Measurements from ENCODE around the gene ZNF586.
"Not testable (repeated sequence)": the region's sequence is repeated elsewhere in the genome, so short reads cannot be mapped to it uniquely, and the experiment has no call there.

ZNF586 gene

GRCh38 chr19:57769345-57770131 is at the start of gene ZNF586:
ZNF586 (plus strand) TSS chr19:57769676; CDS start chr19:57769843, 167 bp downstream.
- DNase-seq (ENCODE audit: low spot score), result peak; percentile 86

- DNase-seq (ENCODE audit: low spot score), result no peak
Observed at GRCh38 chr19:57719901-57720519, 49.5 kb upstream of the ZNF586 start.

GRCh38 chr19:57720878-57721277 is 48.6 kb upstream of the ZNF586 start:
- DNase-seq (ENCODE audit: low spot score), result no peak

GRCh38 chr19:57738320-57738719 is 31.2 kb upstream of the ZNF586 start:
- not testable (repeated sequence) for DNase-seq (ENCODE audit: low spot score)

GRCh38 chr19:57738770-57739169 is 30.7 kb upstream of the ZNF586 start:
- not testable (repeated sequence) for DNase-seq (ENCODE audit: low spot score)

- peak; percentile 85 for DNase-seq (ENCODE audit: low spot score)
Observed at GRCh38 chr19:57746580-57747471, 22.6 kb upstream of the ZNF586 start, which contains the start of gene ZNF776. ZNF776 (plus strand) TSS chr19:57746815; CDS start chr19:57747059, 244 bp downstream.

- DNase-seq (ENCODE audit: low spot score), result no peak
Observed at GRCh38 chr19:57747472-57747807, 22.0 kb upstream of the ZNF586 start.

- DNase-seq (ENCODE audit: low spot score), result no peak
Observed at GRCh38 chr19:57748029-57748428, 21.4 kb upstream of the ZNF586 start.

- DNase-seq (ENCODE audit: low spot score), result no peak
Observed at GRCh38 chr19:57754091-57754673, 15.3 kb upstream of the ZNF586 start.

- no peak for DNase-seq (ENCODE audit: low spot score)
Observed at GRCh38 chr19:57755031-57755430, 14.4 kb upstream of the ZNF586 start.

GRCh38 chr19:57757941-57758340 is 11.5 kb upstream of the ZNF586 start:
- DNase-seq (ENCODE audit: low spot score), result no peak

- no peak for DNase-seq (ENCODE audit: low spot score)
Observed at GRCh38 chr19:57759096-57759495, 10.4 kb upstream of the ZNF586 start.

GRCh38 chr19:57771417-57771816 is 1.9 kb downstream of the ZNF586 start:
- DNase-seq (ENCODE audit: low spot score), result no peak

- no peak for DNase-seq (ENCODE audit: low spot score)
Observed at GRCh38 chr19:57773488-57773887, 4.0 kb downstream of the ZNF586 start.

- no peak for DNase-seq (ENCODE audit: low spot score)
Observed at GRCh38 chr19:57776764-57777296, 7.4 kb downstream of the ZNF586 start.

GRCh38 chr19:57778336-57778735 is 8.9 kb downstream of the ZNF586 start:
- no peak for DNase-seq (ENCODE audit: low spot score)

GRCh38 chr19:57779220-57779845 is 9.9 kb downstream of the ZNF586 start:
- no peak for DNase-seq (ENCODE audit: low spot score)

GRCh38 chr19:57786286-57786685 is 16.8 kb downstream of the ZNF586 start:
- DNase-seq (ENCODE audit: low spot score), result no peak

- no peak for DNase-seq (ENCODE audit: low spot score)
Observed at GRCh38 chr19:57786906-57787305, 17.4 kb downstream of the ZNF586 start.

- DNase-seq (ENCODE audit: low spot score), result no peak
Observed at GRCh38 chr19:57788114-57788692, 18.7 kb downstream of the ZNF586 start.

- DNase-seq (ENCODE audit: low spot score), result no peak
Observed at GRCh38 chr19:57789288-57789687, 19.8 kb downstream of the ZNF586 start.

Data from CD4-positive, alpha-beta T cell treated with Interleukin-6 at 100 ng/mL for 8 hours (primary cell).